Neural progenitor cell (in vitro differentiated cells): ENCODE measurements around the gene FRMPD4.

ENCODE experiments used
- EZH2 ChIP-seq: fragments of 200-600 bp; sonication (generic); IDR thresholded peaks from 2 replicates; pipeline ENCODE4 v1.6.1; 2017; ENCODE audit warnings: antibody characterized with exemption, mild to moderate bottlenecking, moderate library complexity
- TF ChIP-seq, protein P1 (sequence below): fragments of 200-600 bp; sonication (generic); IDR thresholded peaks from 2 replicates; pipeline ENCODE4 v1.5.1; 2017; ENCODE audit warnings: antibody characterized with exemption, mild to moderate bottlenecking

GRCh38 chrX:12240491-12240890 lies 102.2 kb downstream of the FRMPD4 start:
- TF ChIP-seq, protein P1, sequence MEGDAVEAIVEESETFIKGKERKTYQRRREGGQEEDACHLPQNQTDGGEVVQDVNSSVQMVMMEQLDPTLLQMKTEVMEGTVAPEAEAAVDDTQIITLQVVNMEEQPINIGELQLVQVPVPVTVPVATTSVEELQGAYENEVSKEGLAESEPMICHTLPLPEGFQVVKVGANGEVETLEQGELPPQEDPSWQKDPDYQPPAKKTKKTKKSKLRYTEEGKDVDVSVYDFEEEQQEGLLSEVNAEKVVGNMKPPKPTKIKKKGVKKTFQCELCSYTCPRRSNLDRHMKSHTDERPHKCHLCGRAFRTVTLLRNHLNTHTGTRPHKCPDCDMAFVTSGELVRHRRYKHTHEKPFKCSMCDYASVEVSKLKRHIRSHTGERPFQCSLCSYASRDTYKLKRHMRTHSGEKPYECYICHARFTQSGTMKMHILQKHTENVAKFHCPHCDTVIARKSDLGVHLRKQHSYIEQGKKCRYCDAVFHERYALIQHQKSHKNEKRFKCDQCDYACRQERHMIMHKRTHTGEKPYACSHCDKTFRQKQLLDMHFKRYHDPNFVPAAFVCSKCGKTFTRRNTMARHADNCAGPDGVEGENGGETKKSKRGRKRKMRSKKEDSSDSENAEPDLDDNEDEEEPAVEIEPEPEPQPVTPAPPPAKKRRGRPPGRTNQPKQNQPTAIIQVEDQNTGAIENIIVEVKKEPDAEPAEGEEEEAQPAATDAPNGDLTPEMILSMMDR = no peak
- TF ChIP-seq EZH2 = no peak
